Gastrocnemius medialis (tissue), 4 donors: ENCODE data around the gene KCNAB3.

Experiments
- POLR2A ChIP-seq, 2 donors: fragments of 450-650 bp; IDR thresholded peaks; one replicate each; pipeline ENCODE4 v1.6.1; 2017; ENCODE audit warnings: antibody characterized with exemption in 2 of 2, mild to moderate bottlenecking in 2 of 2, moderate library complexity in 2 of 2
- TF ChIP-seq, protein P1 (sequence below), 5 experiments: fragments of 450-650 bp in 3 of 5; fragments of 200-600 bp in 2 of 5; sonication (generic) in 2 of 5; IDR thresholded peaks in 4 of 5; conservative IDR thresholded peaks in 1 of 5; 1 replicate in 4 of 5; 2 replicates in 1 of 5; pipeline ENCODE4 v1.5.1; 2016 to 2019; ENCODE audit warnings: antibody characterized with exemption in 5 of 5, mild to moderate bottlenecking in 3 of 5, moderate library complexity in 3 of 5

DNA sequence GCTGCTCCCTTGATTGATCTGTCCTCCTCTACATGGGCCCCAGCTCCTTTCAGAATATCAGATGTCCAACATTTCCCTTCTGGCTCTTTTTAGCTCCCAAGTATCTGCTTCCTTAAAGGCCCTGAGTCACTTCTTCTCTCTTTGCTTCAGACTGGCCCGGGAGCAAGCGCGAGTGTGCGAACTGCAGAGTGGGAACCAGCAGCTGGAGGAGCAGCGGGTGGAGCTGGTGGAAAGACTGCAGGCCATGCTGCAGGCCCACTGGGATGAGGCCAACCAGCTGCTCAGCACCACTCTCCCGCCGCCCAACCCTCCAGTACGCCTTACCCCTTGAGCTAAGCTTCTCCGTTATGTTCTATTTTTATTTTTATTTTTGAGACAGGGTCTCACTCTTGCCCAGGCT lies 14.7 kb upstream of the KCNAB3 start:
- TF ChIP-seq, protein P1, sequence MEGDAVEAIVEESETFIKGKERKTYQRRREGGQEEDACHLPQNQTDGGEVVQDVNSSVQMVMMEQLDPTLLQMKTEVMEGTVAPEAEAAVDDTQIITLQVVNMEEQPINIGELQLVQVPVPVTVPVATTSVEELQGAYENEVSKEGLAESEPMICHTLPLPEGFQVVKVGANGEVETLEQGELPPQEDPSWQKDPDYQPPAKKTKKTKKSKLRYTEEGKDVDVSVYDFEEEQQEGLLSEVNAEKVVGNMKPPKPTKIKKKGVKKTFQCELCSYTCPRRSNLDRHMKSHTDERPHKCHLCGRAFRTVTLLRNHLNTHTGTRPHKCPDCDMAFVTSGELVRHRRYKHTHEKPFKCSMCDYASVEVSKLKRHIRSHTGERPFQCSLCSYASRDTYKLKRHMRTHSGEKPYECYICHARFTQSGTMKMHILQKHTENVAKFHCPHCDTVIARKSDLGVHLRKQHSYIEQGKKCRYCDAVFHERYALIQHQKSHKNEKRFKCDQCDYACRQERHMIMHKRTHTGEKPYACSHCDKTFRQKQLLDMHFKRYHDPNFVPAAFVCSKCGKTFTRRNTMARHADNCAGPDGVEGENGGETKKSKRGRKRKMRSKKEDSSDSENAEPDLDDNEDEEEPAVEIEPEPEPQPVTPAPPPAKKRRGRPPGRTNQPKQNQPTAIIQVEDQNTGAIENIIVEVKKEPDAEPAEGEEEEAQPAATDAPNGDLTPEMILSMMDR (IDR thresholded peaks at IDR 0.05 in 4 of 5, conservative IDR thresholded peaks at IDR 0.05 in 1 of 5), result no peak
- TF ChIP-seq POLR2A (IDR thresholded peaks at IDR 0.05), result no peak
